Endodermal cell (in vitro differentiated cells): ENCODE data around the gene ALOX5AP. TPM values are rescaled to one million over a fixed set of nuclear protein-coding genes. Genes with fewer than 3 reads are reported as not detected.

Experiments used
- DNase-seq: peaks from one replicate; pipeline ENCODE4 v3.0.0-alpha.2; 2017
- H3K27ac ChIP-seq: 2 replicates; pipeline ENCODE4 v1.5.1; 2013; ENCODE audit warnings: mild to moderate bottlenecking, low read depth, low read length, moderate library complexity
- H3K27me3 ChIP-seq: 2 replicates; pipeline ENCODE4 v1.6.1; 2013; ENCODE audit warnings: mild to moderate bottlenecking, low read length, moderate library complexity; ENCODE audit not compliant: insufficient read depth, control insufficient read depth, poor library complexity, severe bottlenecking
- H3K36me3 ChIP-seq: 2 replicates; pipeline ENCODE4 v1.7.0; 2013; ENCODE audit warnings: mild to moderate bottlenecking, low read length, moderate library complexity; ENCODE audit not compliant: control insufficient read depth, insufficient read depth
- H3K4me1 ChIP-seq: one replicate; pipeline ENCODE4 v1.7.0; 2013; ENCODE audit warnings: low read length; ENCODE audit not compliant: control insufficient read depth, insufficient read depth
- H3K4me3 ChIP-seq: 2 replicates; pipeline ENCODE4 v1.5.1; 2013; ENCODE audit warnings: mild to moderate bottlenecking, low read length, moderate library complexity
- H3K9ac ChIP-seq: 2 replicates; pipeline ENCODE4 v1.6.1; 2013; ENCODE audit warnings: mild to moderate bottlenecking, low read length, moderate library complexity; ENCODE audit not compliant: poor library complexity, severe bottlenecking; ENCODE audit errors: extremely low read depth
- H3K9me3 ChIP-seq: 2 replicates; pipeline ENCODE4 v1.6.1; 2013; ENCODE audit warnings: mild to moderate bottlenecking, low read length, moderate library complexity; ENCODE audit not compliant: control insufficient read depth
- H3K27ac Mint-ChIP-seq: 2 replicates; pipeline ENCODE4 v1.8.0; 2020; ENCODE audit warnings: mixed read lengths
- H3K27me3 Mint-ChIP-seq: 2 replicates; pipeline ENCODE4 v1.8.0; 2021; ENCODE audit warnings: mild to moderate bottlenecking, mixed read lengths; ENCODE audit not compliant: insufficient read depth
- H3K36me3 Mint-ChIP-seq: 2 replicates; pipeline ENCODE4 v1.8.0; 2020; ENCODE audit warnings: low read depth, mixed read lengths
- H3K4me1 Mint-ChIP-seq: 2 replicates; pipeline ENCODE4 v1.8.0; 2020; ENCODE audit warnings: mixed read lengths
- H3K4me3 Mint-ChIP-seq: 2 replicates; pipeline ENCODE4 v1.8.0; 2020; ENCODE audit warnings: mild to moderate bottlenecking, moderate library complexity, mixed read lengths
- H3K9me3 Mint-ChIP-seq: 2 replicates; pipeline ENCODE4 v1.8.0; 2020; ENCODE audit warnings: mild to moderate bottlenecking, mixed read lengths
- WGBS, 2 experiments: methylation state at CpG; one replicate each; pipeline versions ENCODE4 v1.1.5 to v1.1.7; 2013; ENCODE audit warnings: missing lambda C conversion rate in 2 of 2, mixed read lengths in 1 of 2; ENCODE audit not compliant: insufficient coverage in 1 of 2, insufficient read length in 1 of 2; 5-methylcytosine and 5-hydroxymethylcytosine counted together
- total RNA-seq, 2 donors: library from RNA; stranded (reverse); fragmentation: NEBNext Ultra II Directional in 1 of 2; extraction: Animal tissue kit (Norgen Biotek cat#: 25700) in 1 of 2; gene quantifications; 2 replicates in 1 of 2; 3 replicates in 1 of 2; pipeline ENCODE4 v1.2.1, GENCODE V29; 2021
- TF ChIP-seq, protein P1 (sequence below): fragments of 200-600 bp; sonication (generic); conservative IDR thresholded peaks from 2 replicates; pipeline ENCODE4 v1.5.0; 2021; ENCODE audit warnings: antibody characterized with exemption, mild to moderate bottlenecking

Gene ALOX5AP
- total RNA-seq, 2 donors from 2014 or later = not detected

DNA sequence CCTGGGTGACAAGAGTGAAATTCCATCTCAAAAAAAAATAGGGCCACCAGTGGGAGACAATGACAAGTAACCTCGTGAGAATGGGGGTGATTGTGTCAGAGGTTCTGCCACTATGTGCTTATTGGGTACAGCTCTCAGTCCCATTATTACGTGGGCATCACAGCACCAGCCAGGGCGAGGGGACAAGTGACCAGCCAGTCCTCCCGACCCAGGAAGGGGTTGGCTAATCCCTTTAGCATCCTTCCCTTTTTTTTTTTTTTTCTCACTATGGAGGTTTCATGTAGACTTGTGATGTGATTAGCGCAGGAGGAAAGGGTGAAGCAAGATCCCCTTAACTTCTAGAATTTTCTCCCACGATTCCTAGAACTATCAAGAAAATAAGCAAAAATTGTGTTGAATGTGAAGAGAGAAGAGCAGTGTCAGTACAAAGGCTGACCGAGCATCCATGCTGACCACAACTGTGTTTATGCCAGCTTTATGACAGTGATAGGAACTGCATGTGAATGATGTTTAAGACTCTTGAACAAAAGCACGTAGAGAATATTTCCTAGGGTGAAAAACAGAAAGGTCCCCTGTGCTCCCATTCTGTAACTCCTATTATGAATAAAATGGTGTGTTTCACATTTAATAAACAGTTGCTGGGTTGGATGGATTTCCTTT, 50.0 kb downstream of the ALOX5AP start:
- Mint-ChIP-seq H3K36me3 (no peaks in the 10 kb centered on the region), H3K27ac (no peak overlapping the region), H3K9me3 (peaks cover 5% of the 10 kb centered on the region), H3K4me3 (no peak overlapping the region), H3K4me1 (no peaks in the 10 kb centered on the region), H3K27me3 (peaks cover 3% of the 10 kb centered on the region)
- WGBS, 2 experiments = 87 to 88% methylated on average over 4 to 8 of the region's 8 CpGs
- H3K4me1 ChIP-seq = no peaks in the 10 kb centered on the region
- TF ChIP-seq, protein P1, sequence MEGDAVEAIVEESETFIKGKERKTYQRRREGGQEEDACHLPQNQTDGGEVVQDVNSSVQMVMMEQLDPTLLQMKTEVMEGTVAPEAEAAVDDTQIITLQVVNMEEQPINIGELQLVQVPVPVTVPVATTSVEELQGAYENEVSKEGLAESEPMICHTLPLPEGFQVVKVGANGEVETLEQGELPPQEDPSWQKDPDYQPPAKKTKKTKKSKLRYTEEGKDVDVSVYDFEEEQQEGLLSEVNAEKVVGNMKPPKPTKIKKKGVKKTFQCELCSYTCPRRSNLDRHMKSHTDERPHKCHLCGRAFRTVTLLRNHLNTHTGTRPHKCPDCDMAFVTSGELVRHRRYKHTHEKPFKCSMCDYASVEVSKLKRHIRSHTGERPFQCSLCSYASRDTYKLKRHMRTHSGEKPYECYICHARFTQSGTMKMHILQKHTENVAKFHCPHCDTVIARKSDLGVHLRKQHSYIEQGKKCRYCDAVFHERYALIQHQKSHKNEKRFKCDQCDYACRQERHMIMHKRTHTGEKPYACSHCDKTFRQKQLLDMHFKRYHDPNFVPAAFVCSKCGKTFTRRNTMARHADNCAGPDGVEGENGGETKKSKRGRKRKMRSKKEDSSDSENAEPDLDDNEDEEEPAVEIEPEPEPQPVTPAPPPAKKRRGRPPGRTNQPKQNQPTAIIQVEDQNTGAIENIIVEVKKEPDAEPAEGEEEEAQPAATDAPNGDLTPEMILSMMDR = no peak
- no peak overlapping the region for H3K9ac ChIP-seq
- no peaks in the 10 kb centered on the region for H3K9me3 ChIP-seq
- H3K36me3 ChIP-seq = no peaks in the 10 kb centered on the region
- no peaks in the 10 kb centered on the region for H3K27me3 ChIP-seq
- no peak overlapping the region for H3K27ac ChIP-seq
- no peak overlapping the region for H3K4me3 ChIP-seq
- no peak for DNase-seq

DNA sequence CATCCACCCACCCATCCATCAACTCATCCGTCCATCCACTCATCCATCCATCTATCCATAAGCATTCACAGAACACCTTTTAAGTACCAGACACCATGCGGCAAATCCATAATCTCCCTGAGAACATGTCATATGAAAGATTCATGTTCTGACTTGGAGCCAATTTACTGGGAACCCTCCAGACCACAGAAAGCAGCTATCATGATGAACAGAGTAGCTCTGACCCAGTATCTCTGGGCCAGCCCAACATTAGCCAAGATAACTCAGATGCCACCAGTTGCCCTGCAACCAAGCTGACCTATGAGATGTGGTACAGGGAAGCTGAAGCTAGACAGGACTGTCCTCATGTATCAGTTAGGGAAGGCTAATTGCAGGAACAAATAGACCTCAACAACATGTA, 51.3 kb downstream of the ALOX5AP start:
- no peak overlapping the region for H3K4me3 ChIP-seq
- H3K4me1 Mint-ChIP-seq = no peaks in the 10 kb centered on the region
- H3K27ac ChIP-seq = no peak overlapping the region
- no peak overlapping the region for H3K4me3 Mint-ChIP-seq
- H3K4me1 ChIP-seq = no peaks in the 10 kb centered on the region
- H3K36me3 Mint-ChIP-seq = no peaks in the 10 kb centered on the region
- H3K27me3 ChIP-seq = no peaks in the 10 kb centered on the region
- no peak for DNase-seq
- no peaks in the 10 kb centered on the region for H3K36me3 ChIP-seq
- no peaks in the 10 kb centered on the region for H3K9me3 ChIP-seq
- WGBS, 2 experiments = 88 to 100% methylated on average over 2 of the region's 2 CpGs
- peaks cover 1% of the 10 kb centered on the region for H3K9me3 Mint-ChIP-seq
- TF ChIP-seq, protein P1 = no peak
- H3K27me3 Mint-ChIP-seq = peaks cover 3% of the 10 kb centered on the region
- no peak overlapping the region for H3K27ac Mint-ChIP-seq
- H3K9ac ChIP-seq = no peak overlapping the region

DNA sequence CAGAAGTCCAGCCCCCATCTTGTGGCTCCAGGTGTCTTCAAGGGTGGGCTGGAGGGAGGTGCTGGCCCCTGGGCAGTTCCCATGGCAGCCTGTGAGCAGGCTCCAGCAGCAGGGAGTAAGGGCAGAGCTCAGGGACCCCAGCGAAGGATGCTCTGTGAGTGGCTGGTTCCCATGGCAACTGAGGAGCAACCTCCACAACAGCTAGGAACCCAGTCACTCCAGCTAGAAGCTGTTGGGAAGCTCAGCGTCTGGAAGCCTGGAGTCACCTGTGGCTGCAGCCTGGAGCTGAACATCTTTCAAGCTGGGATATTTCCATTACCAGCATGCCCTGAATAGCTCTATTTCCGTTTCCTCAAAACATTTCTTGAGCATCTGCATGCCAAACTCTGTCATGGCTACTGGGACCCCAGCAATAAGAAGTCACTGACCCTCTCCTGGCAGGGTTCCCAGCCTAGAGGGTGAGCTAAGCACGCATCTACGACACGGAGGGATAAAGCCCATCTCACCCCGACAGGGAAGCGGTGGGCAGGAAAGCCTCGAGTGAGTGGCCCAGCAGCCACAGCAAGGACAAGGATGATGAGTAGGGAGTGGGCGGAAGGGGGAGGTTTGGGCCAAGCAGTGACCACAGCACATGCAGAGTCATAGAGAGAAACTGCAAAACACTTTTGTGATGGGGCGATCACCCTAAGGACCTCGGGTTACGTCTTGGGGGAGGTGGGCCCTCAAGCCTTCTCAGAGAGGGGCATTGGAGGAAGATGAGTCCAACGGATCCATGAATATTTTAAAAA, 52.6 kb downstream of the ALOX5AP start:
- peaks cover 11% of the 10 kb centered on the region for H3K4me1 ChIP-seq
- no peak overlapping the region for H3K4me3 Mint-ChIP-seq
- H3K9me3 ChIP-seq = no peaks in the 10 kb centered on the region
- no peak overlapping the region for H3K27ac ChIP-seq
- TF ChIP-seq, protein P1 = no peak
- no peaks in the 10 kb centered on the region for H3K27me3 ChIP-seq
- no peak overlapping the region for H3K9ac ChIP-seq
- H3K36me3 Mint-ChIP-seq = no peaks in the 10 kb centered on the region
- WGBS, 2 experiments = 89 to 90% methylated on average over 6 to 13 of the region's 14 CpGs
- H3K4me1 Mint-ChIP-seq = peaks cover 5% of the 10 kb centered on the region
- no peaks in the 10 kb centered on the region for H3K9me3 Mint-ChIP-seq
- no peak overlapping the region for H3K4me3 ChIP-seq
- no peak for DNase-seq
- no peak overlapping the region for H3K27ac Mint-ChIP-seq
- H3K36me3 ChIP-seq = no peaks in the 10 kb centered on the region
- H3K27me3 Mint-ChIP-seq = peaks cover 3% of the 10 kb centered on the region
